Hepatocyte (in vitro differentiated cells): ENCODE data around the gene TAL1. TPM values are rescaled to one million over a fixed set of nuclear protein-coding genes. Genes with fewer than 3 reads are reported as not detected.

Experiments used
- DNase-seq: peaks from one replicate; pipeline ENCODE4 v3.0.0-alpha.2; 2016; ENCODE audit warnings: low spot score
- H2AFZ ChIP-seq: fragments of 200-600 bp; sonication (generic); 2 replicates; pipeline ENCODE4 v1.6.0; 2016; ENCODE audit warnings: antibody characterized with exemption, mild to moderate bottlenecking
- H3K27ac ChIP-seq: fragments of 200-600 bp; sonication (generic); 2 replicates; pipeline ENCODE4 v1.5.1; 2016; ENCODE audit warnings: mild to moderate bottlenecking
- H3K27me3 ChIP-seq: fragments of 200-600 bp; sonication (generic); 2 replicates; pipeline ENCODE4 v1.6.1; 2016
- H3K36me3 ChIP-seq: fragments of 200-600 bp; sonication (generic); replicated peaks from 2 replicates; pipeline ENCODE4 v1.5.1; 2016; ENCODE audit warnings: low read depth; ENCODE audit not compliant: insufficient read depth
- H3K4me1 ChIP-seq: fragments of 200-600 bp; sonication (generic); 2 replicates; pipeline ENCODE4 v1.5.1; 2016; ENCODE audit warnings: mild to moderate bottlenecking, moderate library complexity; ENCODE audit not compliant: insufficient read depth
- H3K4me2 ChIP-seq: fragments of 200-600 bp; sonication (generic); 2 replicates; pipeline ENCODE4 v1.6.0; 2016
- H3K4me3 ChIP-seq: fragments of 200-600 bp; sonication (generic); 2 replicates; pipeline ENCODE4 v1.5.1; 2016; ENCODE audit warnings: mild to moderate bottlenecking
- H3K79me2 ChIP-seq: fragments of 200-600 bp; sonication (generic); 2 replicates; pipeline ENCODE4 v1.6.0; 2017; ENCODE audit warnings: mild to moderate bottlenecking
- H3K9me2 ChIP-seq: fragments of 200-600 bp; sonication (generic); replicated peaks from 2 replicates; pipeline ENCODE4 v1.6.0; 2017; ENCODE audit warnings: mild to moderate bottlenecking; ENCODE audit not compliant: insufficient read depth
- H3K9me3 ChIP-seq: fragments of 200-600 bp; sonication (generic); 2 replicates; pipeline ENCODE4 v1.5.1; 2016; ENCODE audit warnings: low read depth, mild to moderate bottlenecking
- H4K20me1 ChIP-seq: fragments of 200-600 bp; sonication (generic); 2 replicates; pipeline ENCODE4 v1.6.0; 2016; ENCODE audit warnings: mild to moderate bottlenecking; ENCODE audit not compliant: insufficient read depth, poor library complexity, severe bottlenecking
- CTCF ChIP-seq: fragments of 200-600 bp; sonication (generic); IDR thresholded peaks from 2 replicates; pipeline ENCODE4 v1.5.1; 2016; ENCODE audit warnings: antibody characterized with exemption, mild to moderate bottlenecking; ENCODE audit not compliant: poor library complexity
- EZH2 ChIP-seq: fragments of 200-600 bp; sonication (generic); IDR thresholded peaks from 2 replicates; pipeline ENCODE4 v1.6.1; 2016; ENCODE audit warnings: antibody characterized with exemption, mild to moderate bottlenecking, borderline replicate concordance
- EZH2phosphoT487 ChIP-seq: fragments of 200-600 bp; sonication (generic); IDR thresholded peaks from one replicate; pipeline ENCODE4 v1.6.1; 2018; ENCODE audit warnings: antibody characterized with exemption, mild to moderate bottlenecking, low read depth, moderate library complexity; ENCODE audit not compliant: unreplicated experiment, severe bottlenecking
- WGBS: methylation state at CpG from one replicate; pipeline ENCODE4 v1.1.6; 2016; ENCODE audit warnings: low lambda C conversion rate; ENCODE audit errors: missing lambda C conversion rate; 5-methylcytosine and 5-hydroxymethylcytosine counted together
- polyA plus RNA-seq: library from polyadenylated mRNA; unstranded; fragments of >200 nt; fragmentation: Nextera tagmentation; extraction: Ambion mirVana; gene quantifications from 2 replicates; pipeline ENCODE4 v1.2.1, GENCODE V29; 2016
- total RNA-seq: library from RNA; depleted of rRNA; stranded (reverse); fragments of >200 nt; gene quantifications from 2 replicates; pipeline ENCODE4 v1.2.3, GENCODE V29; 2014

TAL1 gene
- total and polyA plus RNA-seq, 2 experiments from 2014 or later = 0.13 TPM; not detected in 1

DNA sequence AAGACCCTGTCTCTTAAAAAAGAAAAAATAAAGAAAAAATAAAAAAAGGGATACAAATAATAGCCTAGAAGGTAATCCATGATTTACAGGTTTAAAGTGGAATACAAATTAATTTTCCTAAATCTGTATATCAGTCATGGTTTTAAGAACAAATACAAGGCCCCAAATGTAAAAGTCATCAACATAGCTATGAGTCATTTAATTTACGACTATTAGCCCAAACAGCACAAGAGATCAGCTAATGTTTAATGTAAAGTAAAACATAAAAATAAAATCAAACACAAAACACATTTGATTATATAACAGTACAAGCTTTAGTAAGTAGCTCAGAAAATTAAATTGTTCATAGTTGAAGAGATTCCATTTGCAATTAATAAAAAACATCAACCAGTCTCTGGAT is 20.3 kb upstream of the TAL1 start:
- Histone ChIP-seq H3K4me1 (no peaks in the 10 kb centered on the region), H3K27me3 (no peaks in the 10 kb centered on the region), H3K9me3 (no peaks in the 10 kb centered on the region), H4K20me1 (no peaks in the 10 kb centered on the region), H3K4me2 (no peak overlapping the region), H3K9me2 (no peaks in the 10 kb centered on the region), H3K27ac (no peak overlapping the region), H2AFZ (no peak overlapping the region), H3K36me3 (no peaks in the 10 kb centered on the region), H3K79me2 (no peaks in the 10 kb centered on the region), H3K4me3 (no peak overlapping the region)
- DNase-seq = no peak
- no peak for TF ChIP-seq EZH2
- TF ChIP-seq EZH2phosphoT487 = no peak
- no peak for TF ChIP-seq CTCF
- WGBS = 90% methylated on average over 1 of the region's 1 CpG

DNA sequence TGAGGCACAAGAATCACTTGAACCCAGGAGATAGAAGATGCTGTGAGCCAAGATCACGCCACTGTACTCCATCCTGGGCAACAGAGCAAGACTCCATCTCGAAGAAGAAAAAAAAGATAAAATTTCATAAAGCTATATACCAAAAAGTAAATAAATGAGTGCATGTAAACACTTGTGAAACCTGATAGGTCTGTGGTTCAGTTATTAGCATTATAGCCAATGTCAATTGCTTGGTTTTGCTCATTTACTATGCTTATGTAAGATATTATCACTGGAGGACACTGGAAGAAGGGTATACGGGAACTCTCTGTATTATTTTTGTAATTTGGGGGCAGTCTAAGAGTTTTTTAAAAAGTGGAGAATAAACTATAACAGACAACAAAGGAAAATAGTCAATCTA is 17.7 kb upstream of the TAL1 start:
- H3K9me3 ChIP-seq = no peaks in the 10 kb centered on the region
- no peak for DNase-seq

DNA sequence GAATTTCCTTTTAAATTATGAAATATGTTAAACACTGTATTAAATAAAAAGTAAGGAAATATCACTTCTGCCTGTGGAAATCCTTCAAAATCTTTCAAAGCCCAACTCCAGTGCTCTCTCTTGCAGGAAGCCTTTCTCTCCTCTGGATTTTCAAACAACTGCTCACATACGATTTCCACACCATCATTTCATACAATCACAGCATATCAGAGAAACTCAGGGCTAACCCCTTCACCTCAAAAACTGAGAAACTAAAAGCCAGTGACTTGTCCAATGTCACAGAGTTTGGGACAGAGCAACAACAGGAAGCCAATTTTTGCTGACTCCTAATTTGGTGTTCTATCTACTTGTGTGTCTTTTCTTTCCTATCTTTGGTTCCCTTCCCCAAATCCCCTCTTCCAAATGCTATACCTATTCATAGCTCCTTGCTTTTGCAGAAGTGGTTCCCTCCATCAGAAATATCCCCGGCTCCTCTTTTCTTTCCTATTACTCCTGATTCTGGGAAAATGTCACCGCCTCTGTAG is 12.4 kb upstream of the TAL1 start:
- no peak overlapping the region for H2AFZ ChIP-seq
- no peak overlapping the region for H3K27ac ChIP-seq
- no peak overlapping the region for H3K4me2 ChIP-seq
- no peak overlapping the region for H3K4me3 ChIP-seq
- H3K79me2 ChIP-seq = no peaks in the 10 kb centered on the region
- no peak for TF ChIP-seq CTCF
- no peak for TF ChIP-seq EZH2
- TF ChIP-seq EZH2phosphoT487 = no peak
- DNase-seq = no peak
- no peaks in the 10 kb centered on the region for H3K36me3 ChIP-seq
- H3K9me2 ChIP-seq = no peaks in the 10 kb centered on the region
- H3K27me3 ChIP-seq = peaks cover 18% of the 10 kb centered on the region
- H3K9me3 ChIP-seq = no peaks in the 10 kb centered on the region
- 75% methylated on average over 3 of the region's 3 CpGs for WGBS
- H4K20me1 ChIP-seq = no peaks in the 10 kb centered on the region
- no peaks in the 10 kb centered on the region for H3K4me1 ChIP-seq

More for the DNA sequence above, 17.7 kb upstream of the TAL1 start:
- no peaks in the 10 kb centered on the region for H3K27me3 ChIP-seq
- H4K20me1 ChIP-seq = no peaks in the 10 kb centered on the region
- H3K4me1 ChIP-seq = no peaks in the 10 kb centered on the region
- H3K36me3 ChIP-seq = no peaks in the 10 kb centered on the region
- WGBS = 94% methylated on average over 3 of the region's 3 CpGs
- no peaks in the 10 kb centered on the region for H3K9me2 ChIP-seq
- H3K27ac ChIP-seq = no peak overlapping the region
- H2AFZ ChIP-seq = no peak overlapping the region
- TF ChIP-seq EZH2 = no peak
- TF ChIP-seq EZH2phosphoT487 = no peak
- no peak for TF ChIP-seq CTCF
- no peak overlapping the region for H3K4me3 ChIP-seq
- H3K79me2 ChIP-seq = no peaks in the 10 kb centered on the region
- no peak overlapping the region for H3K4me2 ChIP-seq

DNA sequence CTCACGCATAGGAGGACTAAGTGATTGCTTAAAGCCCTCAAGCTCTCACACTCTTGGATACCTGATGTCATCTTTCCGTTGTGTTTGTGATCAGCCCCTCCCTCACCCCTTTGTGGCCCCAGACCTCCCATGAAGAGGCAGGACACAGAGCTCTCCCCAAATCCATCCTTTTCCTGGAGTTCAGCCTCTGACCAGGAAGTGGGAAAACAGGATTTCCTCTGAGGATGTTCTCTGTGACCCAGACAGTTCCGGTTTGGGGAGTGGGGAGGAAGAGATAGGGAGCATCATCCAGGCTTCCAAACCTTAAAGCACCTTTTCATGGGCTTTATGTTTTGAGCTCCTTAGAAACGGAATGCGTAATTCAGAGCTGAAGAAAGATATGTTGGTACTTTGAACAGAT is 11.9 kb upstream of the TAL1 start:
- Histone ChIP-seq H3K27ac (no peak overlapping the region), H3K4me1 (no peaks in the 10 kb centered on the region), H3K79me2 (no peaks in the 10 kb centered on the region), H4K20me1 (no peaks in the 10 kb centered on the region), H3K4me2 (no peak overlapping the region), H3K27me3 (peaks cover 23% of the 10 kb centered on the region), H3K4me3 (no peak overlapping the region), H2AFZ (no peak overlapping the region), H3K9me3 (no peaks in the 10 kb centered on the region), H3K36me3 (no peaks in the 10 kb centered on the region), H3K9me2 (no peaks in the 10 kb centered on the region)
- DNase-seq = no peak
- no peak for TF ChIP-seq EZH2phosphoT487
- no peak for TF ChIP-seq EZH2
- TF ChIP-seq CTCF = no peak
- WGBS = 74% methylated on average over 5 of the region's 5 CpGs
